H1 (cell line): Measurements from ENCODE around the gene CFAP97D1. TPM values are rescaled to one million over a fixed set of nuclear protein-coding genes. Genes with fewer than 3 reads are reported as not detected.

Source experiments
- CTCF ChIA-PET: fragments of 300-600 bp; sonication (Branson Sonifier 250); formaldehyde crosslinking; loops from one replicate; lab custom pipeline; 2021; ENCODE audit not compliant: partially characterized antibody; lab: Charles Lee
- POLR2A ChIA-PET: fragments of 300-600 bp; sonication (Branson Sonifier 250); formaldehyde crosslinking; loops from one replicate; lab custom pipeline; 2021; ENCODE audit warnings: inconsistent platforms; ENCODE audit not compliant: partially characterized antibody; lab: Charles Lee
- DNase-seq, 2 experiments: peaks; one replicate each; pipeline versions ENCODE4 v3.0.0 to v3.0.0-alpha.2; 2010 to 2022; ENCODE audit warnings: low spot score in 2 of 2, low read depth in 1 of 2, mixed read lengths in 1 of 2
- FAIRE-seq: peaks from 2 replicates; lab custom pipeline; 2011; peaks lifted over from hg19 to GRCh38; lab: Jason Lieb, UNC
- H2AFZ ChIP-seq: 2 replicates; pipeline ENCODE4 v1.8.1; 2012; ENCODE audit warnings: low read length, inconsistent platforms
- H2AK5ac ChIP-seq: 2 replicates; pipeline ENCODE4 v1.6.1; 2013; ENCODE audit warnings: low read depth, low read length
- H2BK120ac ChIP-seq: replicated peaks from 2 replicates; pipeline ENCODE3; 2013; ENCODE audit warnings: low read depth, low read length, inconsistent platforms
- H2BK12ac ChIP-seq: 2 replicates; pipeline ENCODE4 v1.6.1; 2013; ENCODE audit warnings: low read depth, low read length
- H2BK15ac ChIP-seq: 2 replicates; pipeline ENCODE4 v1.6.1; 2013; ENCODE audit warnings: low read length
- H2BK20ac ChIP-seq: 2 replicates; pipeline ENCODE4 v1.6.1; 2013; ENCODE audit warnings: low read length
- H2BK5ac ChIP-seq: 2 replicates; pipeline ENCODE4 v1.6.1; 2013; ENCODE audit warnings: low read depth, low read length
- H3K14ac ChIP-seq: 2 replicates; pipeline ENCODE4 v1.6.1; 2013; ENCODE audit warnings: inconsistent platforms; ENCODE audit not compliant: insufficient read length
- H3K18ac ChIP-seq: 2 replicates; pipeline ENCODE4 v1.6.1; 2013; ENCODE audit warnings: low read length; ENCODE audit errors: extremely low read depth
- H3K23ac ChIP-seq: 2 replicates; pipeline ENCODE4 v1.6.1; 2013; ENCODE audit warnings: inconsistent platforms; ENCODE audit not compliant: insufficient read length
- H3K23me2 ChIP-seq: 2 replicates; pipeline ENCODE4 v1.6.1; 2013; ENCODE audit warnings: low read depth, low read length
- H3K27ac ChIP-seq: 2 replicates; pipeline ENCODE4 v1.6.1; 2011; ENCODE audit warnings: low read depth, low read length, inconsistent platforms
- H3K27me3 ChIP-seq, 4 experiments: replicated peaks in 1 of 4; 1 replicate in 1 of 4; 2 replicates in 3 of 4; pipeline versions ENCODE4 v1.6.1 to v1.8.1; 2011 to 2013; ENCODE audit warnings: low read length in 3 of 4, mild to moderate bottlenecking in 3 of 4, inconsistent platforms in 2 of 4, mixed read lengths in 2 of 4, moderate library complexity in 1 of 4; ENCODE audit not compliant: control insufficient read depth in 3 of 4, insufficient read depth in 3 of 4; ENCODE audit errors: extremely low read depth in 1 of 4
- H3K36me3 ChIP-seq, 4 experiments: 2 replicates each; pipeline versions ENCODE4 v1.6.1 to v1.8.1; 2011 to 2013; ENCODE audit warnings: mild to moderate bottlenecking in 4 of 4, low read length in 3 of 4, moderate library complexity in 2 of 4, control low read depth in 1 of 4, inconsistent platforms in 1 of 4; ENCODE audit not compliant: insufficient read depth in 4 of 4, control insufficient read depth in 2 of 4
- H3K4ac ChIP-seq: replicated peaks from 2 replicates; pipeline ENCODE3; 2013; ENCODE audit warnings: low read length, low read depth, mixed read lengths, inconsistent platforms; ENCODE audit not compliant: insufficient read length
- H3K4me1 ChIP-seq, 4 experiments: replicated peaks in 1 of 4; 1 replicate in 1 of 4; 2 replicates in 3 of 4; pipeline versions ENCODE4 v1.6.1 to v1.8.1; 2011 to 2013; ENCODE audit warnings: low read length in 3 of 4, inconsistent platforms in 2 of 4, mixed read lengths in 1 of 4; ENCODE audit not compliant: insufficient read depth in 4 of 4, control insufficient read depth in 3 of 4
- H3K4me2 ChIP-seq, 2 experiments: 2 replicates each; pipeline versions ENCODE4 v1.6.1 to v1.8.1; 2011 to 2013; ENCODE audit warnings: low read depth in 2 of 2, low read length in 2 of 2, control low read depth in 1 of 2, inconsistent platforms in 1 of 2, mild to moderate bottlenecking in 1 of 2; ENCODE audit not compliant: insufficient read depth in 1 of 2
- H3K4me3 ChIP-seq, 4 experiments: fragments of 200-600, 300-600 bp in 1 of 4; sonication (generic), shearing (Covaris generic), sonication (Bioruptor Twin) in 1 of 4; 2 replicates each; pipeline versions ENCODE4 v1.5.1 to v1.8.1; 2011 to 2016; ENCODE audit warnings: low read length in 4 of 4, low read depth in 3 of 4, control low read depth in 2 of 4, inconsistent platforms in 2 of 4, mild to moderate bottlenecking in 2 of 4, mixed read lengths in 1 of 4, moderate library complexity in 1 of 4; ENCODE audit not compliant: insufficient read depth in 2 of 4; ENCODE audit errors: extremely low read depth in 1 of 4
- H3K56ac ChIP-seq: replicated peaks from 2 replicates; pipeline ENCODE3; 2013; ENCODE audit warnings: low read depth, mild to moderate bottlenecking, mixed read lengths, low read length, inconsistent platforms; ENCODE audit not compliant: insufficient read length
- H3K79me1 ChIP-seq: 2 replicates; pipeline ENCODE4 v1.6.1; 2013; ENCODE audit warnings: low read depth, low read length, control low read depth
- H3K79me2 ChIP-seq, 2 experiments: 2 replicates each; pipeline versions ENCODE4 v1.6.1 to v1.8.1; 2012 to 2013; ENCODE audit warnings: low read length in 2 of 2, mild to moderate bottlenecking in 2 of 2, inconsistent platforms in 1 of 2; ENCODE audit not compliant: insufficient read depth in 2 of 2, control insufficient read depth in 1 of 2
- H3K9ac ChIP-seq, 4 experiments: replicated peaks in 1 of 4; 1 replicate in 1 of 4; 2 replicates in 3 of 4; pipeline versions ENCODE4 v1.6.1 to v1.8.1; 2011 to 2013; ENCODE audit warnings: low read depth in 3 of 4, low read length in 3 of 4, control low read depth in 2 of 4, mild to moderate bottlenecking in 2 of 4, moderate library complexity in 2 of 4, inconsistent platforms in 1 of 4; ENCODE audit errors: extremely low read depth in 1 of 4
- H3K9me3 ChIP-seq, 2 experiments: 2 replicates each; pipeline versions ENCODE4 v1.6.1 to v1.8.1; 2012 to 2013; ENCODE audit warnings: mild to moderate bottlenecking in 2 of 2, moderate library complexity in 2 of 2, control low read depth in 1 of 2, inconsistent platforms in 1 of 2, low read depth in 1 of 2, low read length in 1 of 2, mixed read lengths in 1 of 2; ENCODE audit not compliant: insufficient read depth in 2 of 2
- H4K20me1 ChIP-seq, 2 experiments: replicated peaks in 1 of 2; 2 replicates each; pipeline versions ENCODE3 to v1.8.1; 2011 to 2013; ENCODE audit warnings: inconsistent platforms in 2 of 2, low read length in 2 of 2, mild to moderate bottlenecking in 1 of 2; ENCODE audit not compliant: insufficient read depth in 2 of 2, control insufficient read depth in 1 of 2
- H4K5ac ChIP-seq: 2 replicates; pipeline ENCODE4 v1.6.1; 2013; ENCODE audit warnings: low read length, low read depth, mixed read lengths, inconsistent platforms; ENCODE audit not compliant: insufficient read length
- H4K8ac ChIP-seq: 2 replicates; pipeline ENCODE4 v1.8.0; 2013; ENCODE audit warnings: mild to moderate bottlenecking, moderate library complexity, low read length, inconsistent platforms; ENCODE audit not compliant: insufficient read depth; ENCODE audit errors: extremely low read depth
- H4K91ac ChIP-seq: replicated peaks from 2 replicates; pipeline ENCODE3; 2013; ENCODE audit warnings: low read length, mixed read lengths, inconsistent platforms; ENCODE audit not compliant: insufficient read length
- CHD2 ChIP-seq: IDR thresholded peaks from 2 replicates; pipeline ENCODE4 v1.6.1; 2012; ENCODE audit warnings: low read length, improper control_type of control experiment
- JUND ChIP-seq: IDR thresholded peaks from 2 replicates; pipeline ENCODE4 v1.6.1; 2011; ENCODE audit warnings: mild to moderate bottlenecking, improper control_type of control experiment, low read length
- TAF1 ChIP-seq: IDR thresholded peaks from 2 replicates; pipeline ENCODE4 v1.6.1; 2011; ENCODE audit warnings: mild to moderate bottlenecking, low read depth, low read length
- ZNF274 ChIP-seq: IDR thresholded peaks from 2 replicates; pipeline ENCODE4 v1.7.0; 2012; ENCODE audit warnings: low read length, borderline replicate concordance; ENCODE audit errors: extremely low read depth
- WGBS, 2 experiments: shearing (Covaris generic) in 1 of 2; methylation state at CpG; one replicate each; pipeline versions ENCODE4 v1.1.6 to v1.1.7; 2013 to 2015; ENCODE audit warnings: low lambda C conversion rate in 2 of 2, mixed read lengths in 2 of 2, inconsistent platforms in 1 of 2, low coverage in 1 of 2, missing lambda C conversion rate in 1 of 2; ENCODE audit not compliant: insufficient replicate concordance in 2 of 2, insufficient coverage in 1 of 2, insufficient read length in 1 of 2; ENCODE audit errors: extremely low coverage in 1 of 2, missing lambda C conversion rate in 1 of 2; 5-methylcytosine and 5-hydroxymethylcytosine counted together
- polyA plus RNA-seq, 7 experiments: library from polyadenylated mRNA; depleted of rRNA in 3 of 7; stranded (reverse) in 5 of 7; unstranded in 2 of 7; fragments of >200 nt in 5 of 7; fragments of 200-250 nt in 2 of 7; gene quantifications; 1 replicate in 5 of 7; 2 replicates in 1 of 7; 4 replicates in 1 of 7; pipeline versions ENCODE4 v1.2.1 to v1.2.3, GENCODE V29; 2011 to 2013; ENCODE audit warnings: missing spikeins in 2 of 7, mixed read lengths in 2 of 7
- total RNA-seq: library from RNA; stranded (reverse); fragmentation: NEBNext Ultra II Directional; extraction: Animal tissue kit (Norgen Biotek cat#: 25700); gene quantifications from 2 replicates; pipeline ENCODE4 v1.2.1, GENCODE V29; 2021

CFAP97D1 gene
- total and polyA plus RNA-seq, 2 of the 8 experiments (the other 6 are each of a cell fraction or from before 2014, with no cell fraction given): 0.02 to 0.07 TPM

DNA sequence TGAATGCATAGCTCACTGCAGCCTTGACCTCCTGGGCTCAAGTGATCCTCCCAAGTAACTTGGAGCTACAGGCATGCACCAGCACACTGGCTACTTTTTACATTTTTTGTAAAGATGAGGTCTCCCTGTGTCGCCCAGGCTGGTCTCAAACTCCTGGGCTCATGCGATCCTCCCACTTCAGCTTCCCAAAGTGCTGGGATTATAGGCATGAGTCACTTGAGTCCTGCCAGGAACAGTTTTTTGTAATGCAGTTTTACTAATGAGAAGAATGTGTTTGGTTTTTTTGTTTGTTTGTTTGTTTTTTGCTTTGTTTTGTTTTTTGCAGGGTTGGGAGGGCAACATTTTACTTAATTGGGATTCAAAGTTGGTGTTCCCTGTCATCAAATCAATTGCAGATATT, 43.8 kb upstream of the CFAP97D1 start:
- CTCF ChIA-PET: interaction anchor here (0.7 to 2.5 kb wide), 6 partner anchors 9 to 44 kb away, joined by 3 to 19 read pairs (median 3); no protein-coding TSS in a partner anchor
- H2BK5ac ChIP-seq: no peak overlapping the region
- H3K23ac ChIP-seq: no peak overlapping the region
- no peak overlapping the region for H2BK20ac ChIP-seq
- H3K23me2 ChIP-seq: no peaks in the 10 kb centered on the region
- H3K4me1 ChIP-seq: peaks cover 0 to 8% (median 2%) of the 10 kb centered on the region in 4 experiments; a peak in 3 of 7 replicates
- no peak overlapping the region for H2BK15ac ChIP-seq
- no peak overlapping the region; the same call in 1 of the 2 replicates for H3K18ac ChIP-seq
- no peak overlapping the region for H3K4me3 ChIP-seq
- H3K27me3 ChIP-seq: no peaks in the 10 kb centered on the region
- H4K8ac ChIP-seq: no peak overlapping the region
- no peak overlapping the region for H4K91ac ChIP-seq
- no peak overlapping the region for H2BK120ac ChIP-seq
- TF ChIP-seq TAF1: no peak
- peak; percentile 49; the same call in 1 of the 2 replicates for TF ChIP-seq JUND
- no peak for TF ChIP-seq ZNF274
- no peak for TF ChIP-seq CHD2
- TF ChIP-seq, all 59 proteins: peak for 1
- Histone ChIP-seq H3K56ac (no peak overlapping the region), H3K14ac (no peak overlapping the region), H2BK12ac (no peak overlapping the region), H3K4ac (no peak overlapping the region), H3K79me1 (no peaks in the 10 kb centered on the region; the same call in 1 of the 2 replicates), H2AFZ (no peak overlapping the region), H3K4me2 (no peak overlapping the region), H3K9ac (no peak overlapping the region), H4K20me1 (no peaks in the 10 kb centered on the region), H2AK5ac (no peak overlapping the region), H4K5ac (no peak overlapping the region), H3K79me2 (no peaks in the 10 kb centered on the region), H3K36me3 (no peaks in the 10 kb centered on the region), H3K9me3 (peaks cover 14 to 22% of the 10 kb centered on the region in 2 experiments; a peak in 3 of 4 replicates), H3K27ac (no peak overlapping the region)
- DNase-seq: no peak
- POLR2A ChIA-PET: interaction anchor here (1.8 kb wide), 1 partner anchor 10 kb away, joined by 5 read pairs; no protein-coding TSS in a partner anchor
- WGBS, 2 experiments: 47% methylated on average over 2 of the region's 2 CpGs; no CpG with 5 or more reads in 1 of the 2 experiments
- FAIRE-seq: no peak
